Lung microvascular endothelial cell (primary cell): ENCODE data around the gene C16orf78. TPM values are rescaled to one million over a fixed set of nuclear protein-coding genes. Genes with fewer than 3 reads are reported as not detected.

Experiments
- DNase-seq, 2 donors: peaks; one replicate each; pipeline versions ENCODE4 v3.0.0 to v3.0.0-alpha.2; 2010; ENCODE audit warnings: low read depth in 2 of 2
- total RNA-seq: library from RNA; depleted of rRNA; stranded (reverse); fragments of >200 nt; gene quantifications from 2 replicates; pipeline ENCODE4 v1.2.1, GENCODE V29; 2014

The C16orf78 gene
- total RNA-seq, 1 donor from 2014 or later, result not detected

DNA sequence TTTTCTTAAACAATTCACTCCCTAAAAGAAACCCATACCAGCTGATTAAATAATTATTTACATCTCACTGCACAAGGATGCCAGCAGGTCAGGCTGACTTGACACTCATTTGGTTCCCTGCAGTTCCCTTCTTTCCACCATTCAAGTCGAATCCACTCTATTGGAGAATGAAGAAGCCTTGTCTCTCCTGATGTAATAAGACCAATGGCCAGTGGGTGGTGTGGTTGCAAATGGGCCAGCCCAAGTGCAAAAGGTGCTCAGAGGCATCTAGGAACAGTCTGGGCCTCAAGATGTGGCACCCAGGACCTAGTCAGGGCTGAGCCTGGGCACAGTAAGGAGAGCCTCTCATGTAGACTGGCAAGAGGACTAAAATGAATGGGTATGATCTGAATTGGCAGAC, 9.3 kb downstream of the C16orf78 start:
- no peak for DNase-seq

GRCh38 chr16:49395021-49395420, 21.4 kb downstream of the C16orf78 start:
- no peak for DNase-seq

GRCh38 chr16:49396206-49396720, 22.7 kb downstream of the C16orf78 start:
- no peak for DNase-seq

GRCh38 chr16:49398761-49399160, 25.2 kb downstream of the C16orf78 start:
- no peak for DNase-seq

DNA sequence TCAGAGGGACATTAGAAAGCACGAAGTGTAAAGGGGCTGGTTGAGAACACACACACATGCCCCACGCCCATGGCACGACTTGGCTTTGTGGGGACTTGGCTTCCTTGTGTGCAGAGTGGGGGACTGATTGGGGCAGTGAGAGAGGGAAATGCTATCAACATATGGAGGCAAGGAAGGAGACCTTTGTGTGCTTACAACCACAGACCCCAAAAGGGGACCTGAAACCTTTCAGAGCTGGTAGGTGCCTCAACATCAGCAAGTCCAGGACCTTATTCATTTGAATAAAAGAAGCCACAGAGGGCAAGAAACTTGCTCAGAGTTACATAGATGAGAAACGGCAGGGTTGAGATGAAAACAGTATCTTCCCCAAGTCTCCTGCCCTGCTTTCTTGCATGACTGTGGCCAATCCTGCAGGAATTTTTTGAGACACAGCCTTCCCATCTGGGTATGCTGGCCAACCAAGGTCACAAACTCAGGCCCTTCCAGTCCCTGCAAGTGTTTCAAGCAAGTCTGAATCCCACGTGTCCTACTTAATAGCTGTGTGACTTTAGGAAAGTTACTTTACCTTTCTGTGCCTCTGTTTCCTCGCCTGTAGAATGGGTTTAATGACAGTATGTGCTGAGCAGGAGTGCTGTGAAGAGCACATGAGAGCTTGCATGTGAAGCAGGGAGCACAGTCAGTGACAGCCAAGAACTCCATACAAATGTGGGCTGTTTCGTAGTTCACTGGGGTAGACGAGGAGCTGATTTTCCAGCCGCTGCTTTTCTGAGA, 26.2 kb downstream of the C16orf78 start:
- DNase-seq, result no peak

GRCh38 chr16:49400611-49401010, 27.0 kb downstream of the C16orf78 start:
- DNase-seq, result no peak

GRCh38 chr16:49405123-49405522, 31.5 kb downstream of the C16orf78 start:
- DNase-seq, result no peak

GRCh38 chr16:49405530-49405929, 31.9 kb downstream of the C16orf78 start:
- no peak for DNase-seq

DNA sequence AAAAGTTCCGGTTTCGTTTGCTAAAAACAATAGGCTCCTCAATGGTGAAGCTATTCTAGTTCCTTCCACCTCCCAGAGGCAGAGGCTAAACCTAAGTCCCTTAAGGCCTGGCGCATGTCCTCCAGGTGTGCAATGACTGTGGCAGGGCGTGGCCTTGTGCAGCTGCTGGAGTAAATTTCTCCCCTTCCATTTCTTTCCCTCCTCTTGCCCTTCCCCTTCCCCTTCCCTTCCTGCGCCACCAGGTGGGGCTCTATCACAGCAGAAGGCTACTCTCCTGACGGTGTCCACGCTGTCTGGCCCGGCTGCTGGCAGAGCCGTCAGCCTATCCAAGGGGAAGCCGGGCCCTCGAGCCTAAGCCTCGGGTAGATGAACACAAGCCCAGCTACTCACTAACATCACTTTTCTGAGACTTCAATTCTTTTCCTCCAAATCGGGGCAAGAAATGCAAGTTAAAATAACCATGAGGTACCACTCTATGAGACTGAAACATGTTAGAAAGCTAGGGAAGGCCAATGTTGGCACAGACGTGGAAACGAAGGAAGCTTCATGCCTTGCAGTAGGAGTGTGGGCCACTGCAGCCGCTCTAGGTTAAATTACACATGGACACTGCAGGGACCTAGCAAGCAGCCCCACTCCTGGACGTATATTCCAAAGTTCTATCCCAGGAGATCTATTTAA, 34.4 kb downstream of the C16orf78 start:
- peak; percentile 75 to 89 for DNase-seq

DNA sequence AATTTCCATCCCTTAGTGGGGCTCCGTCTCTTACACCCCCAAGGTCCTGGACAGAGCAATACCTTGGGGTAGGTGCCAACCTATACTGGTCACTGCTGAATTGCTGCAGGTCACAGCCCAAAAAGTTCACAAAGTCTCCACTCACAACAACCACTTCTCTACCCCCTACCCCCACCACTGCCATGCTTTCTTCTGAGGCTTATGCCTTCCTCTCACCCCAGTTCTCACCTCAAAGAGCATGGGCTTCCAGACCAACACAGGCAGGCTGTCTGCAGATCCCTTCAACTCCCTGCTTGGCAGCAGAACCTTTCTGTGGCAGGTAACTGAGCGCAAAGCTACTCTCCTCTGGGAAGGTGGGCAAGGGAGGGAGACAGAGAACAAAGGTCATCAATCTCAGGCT, 35.5 kb downstream of the C16orf78 start:
- no peak for DNase-seq

DNA sequence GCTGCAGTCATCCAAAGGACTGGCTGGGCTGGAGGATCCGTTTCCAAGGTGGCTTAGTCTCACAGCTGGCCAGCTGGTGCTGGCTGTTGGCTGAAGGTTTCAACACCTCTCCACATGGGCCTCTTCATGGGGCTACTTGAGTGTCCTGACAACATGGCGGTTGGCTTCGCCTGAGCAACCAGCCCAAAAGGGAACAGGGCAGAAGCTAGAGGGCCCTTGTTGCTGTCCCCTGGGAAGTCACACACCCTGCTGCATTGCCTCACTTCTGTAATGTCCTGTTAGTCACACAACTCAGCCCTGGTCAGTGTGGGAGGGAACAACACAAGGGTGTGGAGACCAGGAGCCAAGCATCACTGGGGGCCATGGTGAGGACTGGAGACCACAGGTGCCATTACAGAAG, 36.6 kb downstream of the C16orf78 start:
- DNase-seq, result no peak

DNA sequence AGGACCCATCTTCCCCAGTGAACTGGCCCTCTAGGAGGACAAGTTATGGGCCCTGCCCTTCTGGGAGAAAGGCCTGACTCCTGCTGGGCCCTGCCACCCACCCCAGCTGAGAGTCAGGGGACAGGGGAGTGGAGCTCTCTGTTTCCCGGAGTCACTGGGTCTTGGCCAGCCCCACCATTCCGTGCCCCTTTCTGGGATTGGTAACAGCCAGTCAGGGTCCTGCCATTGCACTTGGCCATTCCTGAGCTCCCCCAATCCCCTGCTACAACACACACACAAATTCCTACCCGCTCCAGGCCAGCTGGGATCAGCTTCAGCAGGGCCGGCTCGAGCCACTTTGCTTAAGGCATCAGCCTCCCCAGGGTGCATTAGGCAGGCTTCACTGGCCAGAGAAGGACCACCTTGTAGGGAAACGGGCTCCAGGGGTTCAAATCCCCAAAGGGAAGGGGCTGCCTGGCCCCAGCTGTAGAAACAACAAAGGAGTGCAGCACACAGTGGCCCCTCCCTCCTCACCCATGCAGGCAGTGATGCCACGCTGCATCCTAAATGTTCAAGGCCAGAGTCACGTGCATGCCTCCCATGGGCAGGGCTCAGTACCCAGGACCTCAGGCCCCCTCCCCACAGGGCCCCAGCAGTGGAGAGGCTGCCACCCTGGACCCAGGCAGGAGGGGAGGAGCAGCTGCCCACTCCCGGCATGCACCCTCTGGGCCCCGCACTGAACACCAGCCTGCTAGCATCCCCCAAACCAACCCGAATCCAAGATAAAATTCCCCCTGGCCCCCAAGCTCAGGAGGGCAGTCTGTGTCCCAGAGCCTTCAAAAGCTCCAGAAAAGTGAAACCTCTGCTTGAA, 37.7 kb downstream of the C16orf78 start:
- no peak for DNase-seq

- DNase-seq, result no peak
Measured at GRCh38 chr16:49414671-49415070, 41.1 kb downstream of the C16orf78 start.

GRCh38 chr16:49415083-49415482, 41.5 kb downstream of the C16orf78 start:
- no peak for DNase-seq

GRCh38 chr16:49416001-49416675, 42.5 kb downstream of the C16orf78 start:
- DNase-seq, result no peak

GRCh38 chr16:49417354-49417753, 43.8 kb downstream of the C16orf78 start:
- no peak for DNase-seq

- DNase-seq, result no peak
Measured at GRCh38 chr16:49419006-49419405, 45.4 kb downstream of the C16orf78 start.

DNA sequence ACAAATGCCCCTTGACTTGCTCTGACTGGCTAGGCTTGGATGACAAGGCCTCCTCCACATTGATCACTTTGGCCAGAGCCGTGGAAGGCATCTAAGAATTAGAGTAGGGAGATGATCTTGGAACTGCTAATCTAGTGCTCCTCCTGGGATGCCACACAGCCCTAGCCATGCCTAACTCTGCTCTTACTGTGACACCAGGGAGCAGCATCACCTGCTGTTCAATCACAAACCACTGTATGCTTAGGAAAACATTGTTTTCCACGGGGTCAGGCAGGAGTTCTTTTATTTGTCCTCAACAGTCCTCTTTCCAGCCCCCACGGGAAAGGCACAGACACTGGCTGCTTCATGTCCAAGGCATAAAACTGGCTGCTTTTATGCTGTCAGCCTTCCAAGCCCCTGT, 46.3 kb downstream of the C16orf78 start:
- DNase-seq, result no peak

DNA sequence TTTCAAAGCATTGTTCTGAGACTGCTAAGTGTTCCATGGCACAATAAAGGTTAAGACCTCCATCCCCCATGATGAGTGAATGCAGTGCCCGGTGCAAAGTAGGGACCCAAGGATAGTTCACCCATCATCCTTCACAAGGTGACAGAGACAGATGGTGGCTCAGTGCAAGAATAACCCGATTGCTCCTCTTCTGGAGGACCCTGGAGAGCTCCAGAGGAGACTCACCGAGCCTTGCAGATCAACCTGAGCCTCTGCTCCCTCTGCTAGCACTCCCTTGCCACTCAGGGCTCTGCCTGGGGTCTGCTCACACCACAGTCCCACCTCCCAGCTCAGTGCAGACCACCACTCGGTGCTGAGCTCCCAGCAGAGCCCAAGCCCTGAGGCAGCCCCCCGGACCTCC, 49.3 kb downstream of the C16orf78 start:
- no peak for DNase-seq

DNA sequence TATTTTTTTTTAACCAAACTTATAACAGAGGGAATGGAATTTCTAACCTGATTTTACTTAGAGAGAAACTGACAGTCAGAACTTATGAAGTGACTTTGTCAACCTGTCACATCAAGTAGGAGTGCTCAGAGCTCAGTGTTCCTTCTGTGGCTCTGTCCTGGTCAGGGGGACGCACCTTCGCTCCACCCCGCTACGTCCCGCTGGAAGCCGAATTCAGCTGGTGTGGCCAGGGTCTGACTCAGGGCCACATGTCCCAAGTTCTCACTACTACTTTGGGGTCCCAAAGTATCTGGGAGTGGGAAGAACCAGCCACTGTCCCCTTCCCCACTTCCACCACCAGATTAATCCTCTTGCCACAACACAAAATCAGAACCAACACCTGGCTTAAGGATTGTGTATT, 51.4 kb downstream of the C16orf78 start:
- DNase-seq, result no peak

GRCh38 chr16:49427771-49428170, 54.2 kb downstream of the C16orf78 start:
- no peak for DNase-seq
